ENCODE results near the gene NRG4.
"Not testable (repeated sequence)": the region's sequence is repeated elsewhere in the genome, so short reads cannot be mapped to it uniquely, and the experiment has no call there.

The NRG4 gene

DNA sequence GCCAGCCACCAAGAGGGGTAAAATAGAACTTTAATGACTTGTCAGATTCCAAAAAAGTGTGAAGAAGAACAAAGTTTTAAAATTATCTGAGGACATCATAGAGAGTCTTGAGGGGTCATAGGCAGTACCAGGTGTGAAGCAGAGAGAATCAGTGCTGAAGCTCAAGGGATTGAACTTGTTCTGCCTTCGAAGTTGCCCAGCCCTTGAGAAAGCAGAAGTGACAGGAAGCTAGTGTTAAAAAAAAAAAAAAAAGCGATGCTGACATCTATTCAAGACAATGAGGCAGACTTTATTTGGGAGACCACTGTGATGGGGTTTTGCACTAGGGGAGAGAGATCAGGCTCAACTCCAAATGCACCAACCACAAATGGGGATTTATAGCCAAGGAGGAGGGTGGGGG, 86.8 kb downstream of the NRG4 start:
- DNase-seq: no peak

DNA sequence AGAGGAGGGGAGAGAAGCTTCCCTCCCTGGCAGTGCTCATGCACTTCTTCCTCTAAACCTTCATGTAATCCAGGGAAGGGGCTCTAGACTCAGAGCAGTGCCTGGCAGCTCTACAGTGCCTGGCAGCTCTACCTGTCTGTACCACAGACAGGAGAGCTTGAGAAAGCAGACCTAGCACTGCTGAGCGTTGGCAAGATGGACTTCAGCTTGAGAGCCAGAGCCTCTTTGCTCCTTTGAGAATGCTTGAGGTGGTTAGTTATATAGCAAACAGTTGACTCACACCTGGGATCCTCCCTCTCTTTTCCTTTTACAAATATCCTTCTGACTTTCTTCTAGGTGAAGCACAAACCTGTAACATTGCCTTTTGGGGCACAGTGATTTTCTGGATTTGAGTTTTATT, 87.6 kb downstream of the NRG4 start:
- no peak for DNase-seq

DNA sequence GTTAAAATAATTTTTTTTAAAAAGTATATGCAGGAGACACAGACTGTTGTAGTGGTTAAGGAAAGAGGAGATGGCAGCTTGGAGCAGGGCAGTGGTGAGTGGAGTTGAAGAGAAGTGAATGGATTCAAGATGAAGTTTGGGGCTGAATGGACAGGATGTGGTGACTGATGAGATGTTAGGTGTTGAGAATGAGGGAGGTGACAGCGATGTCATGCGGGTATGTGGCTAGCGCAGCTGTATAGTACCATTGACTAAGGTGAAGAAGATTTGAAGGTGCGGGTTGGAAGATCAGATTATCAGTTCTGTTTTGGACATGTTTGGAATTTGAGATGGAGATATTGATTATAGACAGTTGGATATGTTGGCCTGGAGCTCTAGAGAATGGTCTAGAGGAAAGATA, 88.5 kb downstream of the NRG4 start:
- no peak for DNase-seq

DNA sequence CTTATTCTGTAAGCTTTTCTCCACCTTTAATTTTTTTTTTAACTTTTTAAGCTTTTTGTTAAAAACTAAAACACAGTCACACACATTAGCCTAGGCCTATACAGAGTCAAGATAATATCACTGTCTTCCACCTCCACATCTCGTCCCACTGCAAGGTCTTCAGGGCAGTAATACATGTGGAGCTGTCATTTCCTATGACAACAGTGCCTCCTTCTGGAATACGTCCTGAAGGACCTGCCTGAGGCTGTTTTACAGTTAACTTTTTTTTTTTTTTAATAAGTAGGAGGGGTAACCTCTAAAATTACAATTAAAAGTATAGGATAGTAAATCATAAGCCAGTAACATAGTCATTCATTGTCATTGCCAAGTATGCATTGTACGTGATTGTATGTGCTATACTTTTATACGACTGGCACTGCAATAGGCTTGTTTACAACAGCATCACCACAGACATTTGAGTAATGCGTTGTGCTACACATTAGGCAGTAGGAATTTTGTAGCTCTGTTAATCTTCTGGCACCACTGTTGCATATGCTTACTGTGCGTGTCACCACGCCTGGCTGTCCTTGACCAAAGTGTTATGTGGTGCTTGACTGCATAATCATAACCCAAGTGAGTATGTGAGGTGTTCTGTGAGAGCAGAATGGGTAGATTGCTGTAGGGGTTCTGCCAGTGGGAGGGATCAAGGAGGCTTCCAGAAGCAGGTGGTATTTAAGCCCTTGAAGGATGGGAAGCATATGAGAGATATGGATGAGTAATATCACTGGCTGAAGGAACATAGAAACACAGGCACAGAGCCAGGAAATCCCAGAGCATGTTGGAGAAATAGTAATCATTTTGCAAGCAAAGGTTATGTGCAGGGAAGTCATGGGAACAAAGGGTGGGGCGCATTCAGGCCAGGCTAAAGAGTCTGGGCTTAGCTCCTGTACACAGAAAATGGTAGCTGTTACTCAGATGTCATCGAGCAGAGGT, 90.2 kb downstream of the NRG4 start:
- peak; percentile 60 for DNase-seq

DNA sequence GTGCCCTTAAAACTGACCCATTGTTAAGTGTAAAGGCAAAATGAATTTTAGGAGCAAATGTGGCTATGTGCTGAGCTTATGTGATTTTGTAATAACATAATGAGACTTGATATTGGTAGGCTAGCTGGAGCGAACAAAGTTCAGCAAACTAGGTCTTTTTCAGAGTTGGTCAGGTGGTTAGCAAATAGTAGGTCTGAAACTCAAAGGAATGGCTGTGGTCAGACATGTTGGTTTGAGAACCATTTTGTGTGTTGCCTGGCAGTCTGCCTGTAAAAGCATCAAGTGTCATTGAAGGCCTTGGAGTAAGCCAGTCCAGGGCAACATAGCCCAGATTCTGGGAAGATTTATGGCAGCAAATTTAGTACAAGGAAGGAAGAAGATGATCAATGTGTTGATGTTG, 92.1 kb downstream of the NRG4 start:
- DNase-seq: no peak

DNA sequence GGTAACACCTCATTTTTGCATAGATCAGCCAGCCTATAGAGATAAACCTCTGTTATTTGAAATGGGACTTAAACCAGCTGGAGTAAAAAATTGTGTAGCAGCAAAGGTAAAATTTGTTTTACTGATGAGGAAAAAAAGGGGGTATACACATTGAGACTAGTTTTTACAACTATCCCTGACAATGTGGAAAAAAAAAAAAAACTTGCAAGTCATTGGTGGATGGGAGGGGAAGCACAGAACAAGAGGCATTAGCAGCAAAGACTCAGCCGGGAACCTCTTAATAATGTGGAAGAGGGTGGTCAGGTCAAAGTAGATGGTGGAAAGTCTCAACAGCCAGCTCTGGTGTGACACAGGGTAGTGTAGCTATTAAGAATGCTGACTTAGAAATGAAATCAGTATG, 94.1 kb downstream of the NRG4 start:
- no peak for DNase-seq

DNA sequence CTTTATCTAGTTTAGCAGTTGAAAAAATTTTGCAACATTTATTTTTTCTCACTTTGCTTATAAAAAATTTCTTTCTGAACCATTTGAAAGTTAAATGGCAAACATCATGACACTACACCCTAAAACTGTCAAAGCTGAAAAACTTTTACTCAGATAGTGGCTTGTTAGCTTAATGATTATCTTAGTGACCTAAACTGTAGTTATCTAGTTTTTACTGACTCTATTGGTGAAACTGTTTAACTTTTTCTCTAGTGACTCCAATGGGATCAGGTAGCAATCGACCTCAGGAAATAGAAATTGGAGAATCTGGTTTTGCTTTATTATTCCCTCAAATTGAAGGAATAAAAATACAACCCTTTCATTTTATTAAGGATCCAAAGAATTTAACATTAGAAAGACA, 95.2 kb downstream of the NRG4 start:
- no peak for DNase-seq

DNA sequence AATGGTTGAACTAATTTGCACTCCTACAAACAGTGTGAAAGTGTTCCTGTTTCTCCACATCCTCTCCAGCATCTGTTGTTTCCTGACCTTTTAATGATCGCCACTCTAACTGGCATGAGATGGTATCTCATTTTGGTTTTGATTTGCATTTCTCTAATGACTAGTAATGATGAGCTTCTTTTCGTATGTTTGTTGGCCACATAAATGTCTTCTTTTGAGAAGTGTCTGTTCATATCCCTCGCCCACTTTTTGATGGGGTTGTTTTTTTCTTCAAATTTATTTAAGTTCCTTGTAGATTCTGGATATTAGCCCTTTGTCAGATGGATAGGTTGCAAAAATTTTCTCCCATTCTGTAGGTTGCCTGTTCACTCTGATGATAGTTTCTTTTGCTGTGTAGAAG, 101.9 kb downstream of the NRG4 start:
- not testable (repeated sequence) for DNase-seq

DNA sequence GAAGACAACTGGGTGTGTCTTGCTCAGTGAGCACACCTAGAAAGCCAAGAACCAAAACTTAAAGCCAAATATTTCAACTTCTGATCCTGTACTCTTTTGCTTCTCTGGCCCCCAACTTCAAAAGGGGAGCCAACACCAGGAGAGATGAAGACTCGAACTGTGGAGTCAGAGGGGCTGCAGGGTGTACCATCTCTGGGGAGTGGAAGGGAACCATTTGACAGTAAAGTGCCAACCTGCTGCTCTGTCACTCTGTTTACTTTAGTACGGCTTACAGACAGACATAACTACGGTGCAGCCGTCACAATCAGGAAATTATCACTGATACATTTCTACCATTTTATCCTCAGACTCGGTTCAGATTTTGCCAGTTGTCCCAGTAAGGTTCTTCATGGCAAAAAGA, 107.0 kb downstream of the NRG4 start:
- DNase-seq: no peak

DNA sequence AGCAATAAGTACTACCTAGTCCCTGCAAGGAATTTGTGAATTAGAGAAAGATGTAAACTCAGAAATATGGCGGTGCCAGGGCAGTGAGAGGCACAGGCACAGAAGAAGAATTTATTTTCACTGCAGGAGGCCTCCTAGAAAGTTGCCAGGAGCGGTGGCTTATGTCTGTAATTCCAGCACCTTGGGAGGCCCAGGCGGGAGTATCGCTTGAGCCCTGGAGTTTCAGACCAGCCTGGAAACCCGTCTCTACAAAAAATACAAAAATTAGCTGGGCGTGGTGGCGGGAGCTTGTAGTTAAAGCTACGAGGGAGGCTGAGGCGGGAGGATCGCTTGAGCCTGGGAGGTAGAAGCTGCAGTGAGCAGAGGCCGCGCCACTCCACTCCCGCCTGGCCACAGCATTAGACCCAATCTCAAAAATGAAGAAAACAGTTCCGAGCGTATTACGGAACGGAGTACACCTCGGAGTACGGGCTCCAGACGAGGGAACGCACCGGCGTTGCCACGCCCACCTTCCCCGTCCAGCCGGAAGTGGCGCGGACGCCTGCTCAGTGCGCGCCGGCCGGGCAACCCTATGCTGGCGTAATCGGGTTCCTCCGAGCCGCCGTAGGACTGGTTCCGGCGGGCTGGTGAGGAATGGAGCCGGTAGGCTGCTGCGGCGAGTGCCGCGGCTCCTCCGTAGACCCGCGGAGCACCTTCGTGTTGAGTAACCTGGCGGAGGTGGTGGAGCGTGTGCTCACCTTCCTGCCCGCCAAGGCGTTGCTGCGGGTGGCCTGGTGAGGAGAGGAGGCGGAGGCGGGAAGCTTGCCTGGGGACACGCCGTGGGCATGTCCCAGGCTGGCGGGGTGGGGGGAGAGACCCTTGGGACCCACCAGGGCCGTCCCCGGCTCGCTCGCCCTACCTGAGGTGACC, 108.6 kb downstream of the NRG4 start, which contains the start of gene FBXO22:
Gene FBXO22 (plus strand): TSS at position 548 of the 909 bp plus-strand sequence. CDS start 86 bp downstream, at position 634.
- peak; percentile 95 for DNase-seq

DNA sequence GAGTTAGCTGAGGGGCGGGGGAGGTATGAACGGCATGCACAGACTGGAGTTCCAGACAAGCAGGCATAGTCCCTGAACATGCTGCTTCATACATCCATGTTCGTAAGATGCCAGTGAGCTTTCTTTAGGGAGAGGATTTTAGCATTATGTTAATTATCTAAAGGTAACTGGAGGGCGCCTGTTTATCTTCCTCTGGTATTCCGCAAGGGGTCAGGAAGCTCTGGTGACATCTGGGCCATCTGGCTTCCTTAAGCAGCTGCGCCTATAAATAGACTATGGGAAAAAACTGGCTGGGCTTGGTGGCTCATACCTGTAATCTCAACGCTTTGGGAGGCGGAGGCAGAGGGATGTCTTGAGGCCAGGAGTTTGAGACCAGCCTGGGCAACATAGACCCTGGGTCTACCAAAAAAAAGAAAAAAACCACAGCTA, 110.1 kb downstream of the NRG4 start:
- peak; percentile 87 for DNase-seq

DNA sequence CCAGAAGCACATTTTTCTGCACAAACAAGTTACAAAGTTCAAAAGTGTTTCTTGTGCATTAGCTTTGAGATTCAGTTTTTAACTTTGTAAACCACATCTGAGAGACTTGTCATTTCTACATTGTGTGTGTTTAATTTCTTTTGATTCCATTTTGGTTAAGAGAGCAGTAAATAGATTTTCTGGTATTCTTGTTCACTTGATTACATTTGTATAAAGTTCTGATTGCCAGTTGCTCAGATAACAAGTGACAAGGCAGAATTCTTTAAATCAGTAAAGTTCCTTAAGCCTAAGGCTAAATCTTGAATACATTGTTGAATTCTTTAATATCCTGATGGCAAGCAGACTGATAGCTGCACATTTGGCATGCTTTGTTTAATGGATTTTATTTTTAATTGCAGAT, 111.6 kb downstream of the NRG4 start:
- no peak for DNase-seq

DNA sequence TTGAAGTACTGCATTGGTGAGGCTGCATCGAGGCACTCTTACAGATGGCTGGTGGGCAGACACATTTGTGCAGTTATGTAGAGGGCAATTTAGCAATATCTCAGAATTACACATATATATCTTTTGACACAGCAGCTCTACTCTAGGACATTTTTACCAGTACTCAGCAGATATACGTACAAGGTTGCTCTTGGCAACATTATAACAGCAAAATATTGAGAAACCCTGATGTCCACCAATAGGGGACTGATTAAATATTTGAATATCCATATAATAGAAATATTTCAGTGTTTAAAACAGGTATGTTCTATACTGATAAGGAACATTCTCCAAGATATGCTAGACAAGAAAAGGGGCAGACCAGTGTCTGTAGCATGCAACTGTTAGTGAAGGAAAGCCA, 116.5 kb downstream of the NRG4 start:
- DNase-seq: no peak

DNA sequence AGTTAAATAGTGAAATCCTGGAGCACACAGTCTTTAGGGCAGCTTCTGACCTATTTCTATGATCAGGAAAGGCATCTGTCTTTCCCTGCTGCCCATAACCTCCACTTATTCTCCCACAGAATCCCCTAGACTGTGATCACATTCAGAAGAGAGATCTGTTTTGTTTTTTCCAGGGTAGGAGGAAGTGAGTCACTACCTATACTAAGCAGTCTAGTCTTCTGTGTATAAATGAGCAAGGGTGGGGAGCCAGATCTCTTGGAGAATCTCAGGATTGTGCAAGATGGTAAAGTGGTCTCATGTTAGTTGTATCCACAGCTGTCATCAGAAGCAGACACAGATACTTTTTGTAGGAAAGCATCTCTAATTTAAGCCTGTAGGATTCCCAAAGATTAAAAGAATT, 120.3 kb downstream of the NRG4 start:
- peak; percentile 69 for DNase-seq

All from islet precursor cell (in vitro differentiated cells).